Measurements from ENCODE around the gene LCN15.
A peak's percentile ranks its signal among the peaks of the same experiment; 100 is the strongest.
"Not testable (repeated sequence)": the region's sequence is repeated elsewhere in the genome, so short reads cannot be mapped to it uniquely, and the experiment has no call there.

GRCh38 chr9:136766410-136767120, 2.2 kb upstream of the LCN15 start:
- TF ChIP-seq CTCF (conservative IDR thresholded peaks at IDR 0.05; ENCODE audit: low read depth, low read length), result peak; percentile 26; the same call in 1 of the 2 replicates
- TF ChIP-seq EZH2 (IDR thresholded peaks at IDR 0.05; ENCODE audit: low read length, unreplicated experiment), result not testable (repeated sequence)

Measured in PC-3 (cell line).